Endothelial cell of umbilical vein (primary cell): Measurements from ENCODE around the gene TTC13. TPM values are rescaled to one million over a fixed set of nuclear protein-coding genes. Genes with fewer than 3 reads are reported as not detected.

Experiments used
- BruUV-seq: library from RNA; stranded (reverse); fragments of 400-500 nt; replicated peaks from 2 replicates; lab custom pipeline; 2021; lab: Mats Ljungman, UMichigan
- CTCF ChIA-PET: fragments of 300-600, 350-600 bp; sonication (Branson Sonifier 250); formaldehyde crosslinking; loops from one replicate; lab custom pipeline; 2021; ENCODE audit warnings: antibody characterized with exemption, inconsistent platforms; lab: Charles Lee
- POLR2A ChIA-PET: fragments of 300-600, 350-600 bp; sonication (Branson Sonifier 250); formaldehyde crosslinking; loops from one replicate; lab custom pipeline; 2021; ENCODE audit warnings: antibody characterized with exemption, inconsistent platforms; lab: Charles Lee
- DNase-seq: peaks from one replicate; pipeline ENCODE4 v3.0.0-alpha.2; 2011; ENCODE audit warnings: low read depth, low spot score
- FAIRE-seq: peaks from 2 replicates; lab custom pipeline; 2011; peaks lifted over from hg19 to GRCh38; lab: Jason Lieb, UNC
- H2AFZ ChIP-seq: 2 replicates; pipeline ENCODE4 v1.6.0; 2012; ENCODE audit warnings: low read depth, low read length, control low read depth, inconsistent platforms
- H3K27ac ChIP-seq: 2 replicates; pipeline ENCODE4 v1.5.1; 2011; ENCODE audit warnings: low read depth, mild to moderate bottlenecking, control low read depth, low read length, moderate library complexity; ENCODE audit not compliant: insufficient read depth
- H3K27me3 ChIP-seq, 2 experiments: 2 replicates each; pipeline versions ENCODE4 v1.6.0 to v1.6.1; 2011; ENCODE audit warnings: low read length in 2 of 2, mixed read lengths in 1 of 2; ENCODE audit not compliant: control insufficient read depth in 2 of 2, insufficient read depth in 2 of 2
- H3K36me3 ChIP-seq, 2 experiments: 2 replicates in 1 of 2; 3 replicates in 1 of 2; pipeline ENCODE4 v1.5.1; 2011; ENCODE audit warnings: low read length in 2 of 2, mild to moderate bottlenecking in 1 of 2, moderate library complexity in 1 of 2; ENCODE audit not compliant: control insufficient read depth in 2 of 2, insufficient read depth in 2 of 2; ENCODE audit errors: extremely low read depth in 1 of 2
- H3K4me1 ChIP-seq: 3 replicates; pipeline ENCODE4 v1.5.1; 2011; ENCODE audit warnings: mild to moderate bottlenecking, low read length; ENCODE audit not compliant: control insufficient read depth, insufficient read depth; ENCODE audit errors: extremely low read depth
- H3K4me2 ChIP-seq: 2 replicates; pipeline ENCODE4 v1.6.1; 2011; ENCODE audit warnings: low read length, control low read depth, mixed read lengths; ENCODE audit not compliant: insufficient read depth
- H3K4me3 ChIP-seq, 3 experiments: fragments of 200-600 bp in 1 of 3; sonication (generic), shearing (Covaris generic) in 1 of 3; replicated peaks in 1 of 3; 2 replicates each; pipeline ENCODE4 v1.5.1; 2011 to 2016; ENCODE audit warnings: control low read depth in 3 of 3, low read length in 3 of 3, mild to moderate bottlenecking in 2 of 3, inconsistent platforms in 1 of 3, low read depth in 1 of 3, moderate library complexity in 1 of 3; ENCODE audit not compliant: insufficient read depth in 1 of 3
- H3K79me2 ChIP-seq: 2 replicates; pipeline ENCODE4 v1.6.0; 2012; ENCODE audit warnings: low read length, inconsistent platforms; ENCODE audit not compliant: control insufficient read depth, insufficient read depth
- H3K9ac ChIP-seq: replicated peaks from 2 replicates; pipeline ENCODE3; 2011; ENCODE audit warnings: low read length, control low read depth; ENCODE audit not compliant: insufficient read depth; ENCODE audit errors: extremely low read depth
- H3K9me1 ChIP-seq: replicated peaks from 3 replicates; pipeline ENCODE4 v1.6.0; 2011; ENCODE audit warnings: mild to moderate bottlenecking, low read length; ENCODE audit not compliant: control insufficient read depth, insufficient read depth; ENCODE audit errors: extremely low read depth
- H3K9me3 ChIP-seq: replicated peaks from 2 replicates; pipeline ENCODE4 v1.5.1; 2012; ENCODE audit warnings: low read length, inconsistent platforms; ENCODE audit not compliant: control insufficient read depth, insufficient read depth
- H4K20me1 ChIP-seq: replicated peaks from 2 replicates; pipeline ENCODE3; 2011; ENCODE audit warnings: mild to moderate bottlenecking, low read length; ENCODE audit not compliant: control insufficient read depth, insufficient read depth; ENCODE audit errors: extremely low read depth
- GATA2 ChIP-seq: IDR thresholded peaks from 2 replicates; pipeline ENCODE4 v1.7.0; 2011; ENCODE audit warnings: low read depth, mild to moderate bottlenecking, moderate library complexity, mixed read lengths, low read length; ENCODE audit not compliant: insufficient read length, insufficient read depth
- JUN ChIP-seq: IDR thresholded peaks from 2 replicates; pipeline ENCODE4 v1.6.1; 2011; ENCODE audit warnings: borderline replicate concordance, low read depth; ENCODE audit not compliant: insufficient read length, insufficient read depth
- dilution Hi-C: fragments of 300-500 bp; cut with MboI; formaldehyde crosslinking; loops from one replicate; pipeline ENCODE4 v1.15.0; 2019; ENCODE audit warnings: low sequenced_read_pairs; ENCODE audit not compliant: extremely low pct_ligation_motif_present
- intact Hi-C: fragments of 100-400 bp; cut with micrococcal nuclease; formaldehyde crosslinking; loops from one replicate; pipeline ENCODE4 v1.10.0; 2022
- polyA plus RNA-seq, 4 experiments: library from polyadenylated mRNA; depleted of rRNA in 3 of 4; stranded (reverse) in 3 of 4; unstranded in 1 of 4; fragments of >200 nt; gene quantifications; 2 replicates each; pipeline versions ENCODE4 v1.2.1 to v1.2.3, GENCODE V29; 2011 to 2012; ENCODE audit warnings: missing spikeins in 1 of 4
- total RNA-seq: library from RNA; stranded (reverse); gene quantifications from 2 replicates; pipeline ENCODE4 v1.2.3, GENCODE V29; 2021
- TF ChIP-seq, protein P1 (sequence below): IDR thresholded peaks from 2 replicates; pipeline ENCODE4 v1.6.1; 2011; ENCODE audit not compliant: insufficient read depth, insufficient read length
- TF ChIP-seq, protein P2 (sequence below), 2 donors: IDR thresholded peaks; 1 replicate in 1 of 2; 2 replicates in 1 of 2; pipeline ENCODE4 v1.5.1; 2011; ENCODE audit warnings: low read length in 2 of 2, mild to moderate bottlenecking in 2 of 2, moderate library complexity in 2 of 2, control low read depth in 1 of 2, inconsistent platforms in 1 of 2, low read depth in 1 of 2; ENCODE audit not compliant: insufficient read depth in 1 of 2; ENCODE audit errors: extremely low read depth in 1 of 2

Gene TTC13
- total and polyA plus RNA-seq, 2 donors (not counting 3 experiments of a cell fraction or from before 2014, with no cell fraction given): 8.8 to 23.9 TPM

DNA sequence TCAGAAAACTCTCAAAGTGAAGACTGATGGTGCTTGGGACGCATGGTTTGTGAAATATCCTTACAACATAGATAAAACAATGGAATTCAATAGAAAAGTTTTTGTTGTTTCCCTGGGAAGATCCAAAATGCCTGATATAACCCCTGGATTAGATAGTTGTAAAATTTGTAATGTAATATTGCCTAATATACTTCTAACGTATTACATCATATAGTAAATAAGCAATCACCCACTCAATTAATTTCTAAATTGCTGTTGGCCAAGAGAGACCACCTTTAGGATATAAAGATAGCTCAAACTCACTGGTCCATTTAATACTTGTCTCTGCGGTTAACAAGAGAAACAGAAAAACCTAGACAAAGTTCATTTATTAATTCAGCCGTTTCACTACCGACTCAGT, 42.2 kb downstream of the TTC13 start:
- no peak overlapping the region for H3K27ac ChIP-seq
- H3K4me2 ChIP-seq: no peak overlapping the region
- TF ChIP-seq, protein P1, sequence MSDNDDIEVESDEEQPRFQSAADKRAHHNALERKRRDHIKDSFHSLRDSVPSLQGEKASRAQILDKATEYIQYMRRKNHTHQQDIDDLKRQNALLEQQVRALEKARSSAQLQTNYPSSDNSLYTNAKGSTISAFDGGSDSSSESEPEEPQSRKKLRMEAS: no peak
- no peaks in the 10 kb centered on the region for H3K79me2 ChIP-seq
- no peaks in the 10 kb centered on the region for H3K9me1 ChIP-seq
- dilution Hi-C loops (no loop called here), intact Hi-C loops (no loop called here)
- no peaks in the 10 kb centered on the region for H4K20me1 ChIP-seq
- ChIA-PET CTCF (no interaction called here), POLR2A (no interaction called here)
- H3K27me3 ChIP-seq: no peaks in the 10 kb centered on the region
- FAIRE-seq (no peak), DNase-seq (no peak)
- H3K9me3 ChIP-seq: no peaks in the 10 kb centered on the region
- no peak overlapping the region for H3K9ac ChIP-seq
- H3K4me1 ChIP-seq: no peaks in the 10 kb centered on the region
- H3K4me3 ChIP-seq: no peak overlapping the region
- H2AFZ ChIP-seq: no peak overlapping the region
- H3K36me3 ChIP-seq: peaks cover 0 to 2% of the 10 kb centered on the region in 2 experiments
- no TSS peak for BruUV-seq

DNA sequence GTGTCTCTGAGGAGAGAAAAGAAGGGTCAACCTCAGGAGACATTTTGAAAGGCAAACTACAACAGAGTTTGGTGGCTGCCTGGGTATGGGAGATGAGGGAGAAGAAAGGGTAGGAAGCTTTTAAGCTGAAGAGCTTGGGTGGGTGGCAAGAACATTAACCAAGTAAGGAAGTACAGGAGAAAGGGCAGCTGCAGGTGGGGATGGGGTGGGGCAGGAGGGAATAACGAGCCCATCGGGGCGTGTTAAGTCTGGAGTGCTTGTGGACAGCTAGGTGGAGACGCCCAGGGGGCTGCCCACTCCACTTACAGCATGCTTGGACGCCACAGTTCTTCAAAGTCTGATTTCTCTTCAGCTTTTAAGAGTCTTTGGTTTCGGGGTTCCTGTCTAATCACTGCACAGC, 42.8 kb downstream of the TTC13 start:
- FAIRE-seq: no peak
- H4K20me1 ChIP-seq: no peaks in the 10 kb centered on the region
- CTCF ChIA-PET: interaction anchor here (0.8 kb wide), 1 partner anchor 15 kb away, joined by 4 read pairs; no protein-coding TSS in a partner anchor

More for the DNA sequence above, 42.8 kb downstream of the TTC13 start:
- Histone ChIP-seq H3K27ac (no peak overlapping the region), H3K4me2 (no peak overlapping the region), H3K27me3 (no peaks in the 10 kb centered on the region), H3K4me3 (no peak overlapping the region), H3K9ac (no peak overlapping the region), H3K4me1 (no peaks in the 10 kb centered on the region), H3K79me2 (no peaks in the 10 kb centered on the region), H2AFZ (no peak overlapping the region), H3K9me1 (no peaks in the 10 kb centered on the region), H3K9me3 (no peaks in the 10 kb centered on the region), H3K36me3 (peaks cover 0 to 2% of the 10 kb centered on the region in 2 experiments)
- dilution Hi-C loops: no loop called here
- BruUV-seq: no TSS peak
- no peak for DNase-seq
- intact Hi-C loops: no loop called here
- TF ChIP-seq JUN (no peak), GATA2 (no peak)
- TF ChIP-seq, protein P2, sequence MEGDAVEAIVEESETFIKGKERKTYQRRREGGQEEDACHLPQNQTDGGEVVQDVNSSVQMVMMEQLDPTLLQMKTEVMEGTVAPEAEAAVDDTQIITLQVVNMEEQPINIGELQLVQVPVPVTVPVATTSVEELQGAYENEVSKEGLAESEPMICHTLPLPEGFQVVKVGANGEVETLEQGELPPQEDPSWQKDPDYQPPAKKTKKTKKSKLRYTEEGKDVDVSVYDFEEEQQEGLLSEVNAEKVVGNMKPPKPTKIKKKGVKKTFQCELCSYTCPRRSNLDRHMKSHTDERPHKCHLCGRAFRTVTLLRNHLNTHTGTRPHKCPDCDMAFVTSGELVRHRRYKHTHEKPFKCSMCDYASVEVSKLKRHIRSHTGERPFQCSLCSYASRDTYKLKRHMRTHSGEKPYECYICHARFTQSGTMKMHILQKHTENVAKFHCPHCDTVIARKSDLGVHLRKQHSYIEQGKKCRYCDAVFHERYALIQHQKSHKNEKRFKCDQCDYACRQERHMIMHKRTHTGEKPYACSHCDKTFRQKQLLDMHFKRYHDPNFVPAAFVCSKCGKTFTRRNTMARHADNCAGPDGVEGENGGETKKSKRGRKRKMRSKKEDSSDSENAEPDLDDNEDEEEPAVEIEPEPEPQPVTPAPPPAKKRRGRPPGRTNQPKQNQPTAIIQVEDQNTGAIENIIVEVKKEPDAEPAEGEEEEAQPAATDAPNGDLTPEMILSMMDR (IDR thresholded peaks at IDR 0.05; ENCODE audit: extremely low read depth in 1 of 2, insufficient read depth in 1 of 2, low read depth in 1 of 2, low read length in 2 of 2): no peak
- POLR2A ChIA-PET: no interaction called here
